Measurements from ENCODE around the gene ELAPOR1.

DNA sequence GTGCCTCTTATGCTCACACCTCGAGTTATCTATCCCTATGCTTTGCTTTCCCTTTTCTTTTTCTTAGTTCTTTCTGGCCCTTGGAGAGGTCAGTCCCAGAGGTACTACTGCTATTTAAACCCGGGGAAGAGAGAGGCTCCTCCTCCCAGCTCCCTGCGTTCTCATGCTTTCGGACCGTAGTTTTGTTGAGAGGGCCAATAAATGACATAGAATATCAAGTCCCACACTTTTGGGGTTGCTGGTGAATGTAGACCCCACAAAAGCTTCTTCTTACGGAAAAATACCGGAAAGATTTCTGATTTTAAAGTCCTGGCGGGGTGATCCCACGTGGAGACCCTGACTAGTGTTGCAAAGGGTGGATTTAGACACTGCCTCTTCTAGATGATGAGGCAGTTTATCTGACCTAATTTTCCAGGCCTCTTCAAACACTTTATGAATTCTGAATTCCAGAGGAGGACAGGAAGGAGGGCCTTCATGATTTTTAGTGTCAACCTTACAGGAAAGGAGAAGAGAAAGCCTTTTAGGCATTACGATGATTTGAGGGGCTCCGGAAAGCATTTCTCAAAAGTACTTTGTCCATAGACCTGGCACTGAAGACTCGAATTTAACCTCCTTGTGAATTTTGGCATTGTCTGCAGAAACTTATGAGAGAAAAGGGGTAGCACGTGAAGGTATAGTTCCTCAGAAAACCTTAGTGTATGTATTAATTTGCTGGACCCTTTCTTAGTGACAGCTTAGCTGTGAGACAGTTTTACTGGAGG, 22.7 kb upstream of the ELAPOR1 start:
- TF ChIP-seq POLR2AphosphoS5 (IDR thresholded peaks at IDR 0.05): no peak
- TF ChIP-seq, protein P1, sequence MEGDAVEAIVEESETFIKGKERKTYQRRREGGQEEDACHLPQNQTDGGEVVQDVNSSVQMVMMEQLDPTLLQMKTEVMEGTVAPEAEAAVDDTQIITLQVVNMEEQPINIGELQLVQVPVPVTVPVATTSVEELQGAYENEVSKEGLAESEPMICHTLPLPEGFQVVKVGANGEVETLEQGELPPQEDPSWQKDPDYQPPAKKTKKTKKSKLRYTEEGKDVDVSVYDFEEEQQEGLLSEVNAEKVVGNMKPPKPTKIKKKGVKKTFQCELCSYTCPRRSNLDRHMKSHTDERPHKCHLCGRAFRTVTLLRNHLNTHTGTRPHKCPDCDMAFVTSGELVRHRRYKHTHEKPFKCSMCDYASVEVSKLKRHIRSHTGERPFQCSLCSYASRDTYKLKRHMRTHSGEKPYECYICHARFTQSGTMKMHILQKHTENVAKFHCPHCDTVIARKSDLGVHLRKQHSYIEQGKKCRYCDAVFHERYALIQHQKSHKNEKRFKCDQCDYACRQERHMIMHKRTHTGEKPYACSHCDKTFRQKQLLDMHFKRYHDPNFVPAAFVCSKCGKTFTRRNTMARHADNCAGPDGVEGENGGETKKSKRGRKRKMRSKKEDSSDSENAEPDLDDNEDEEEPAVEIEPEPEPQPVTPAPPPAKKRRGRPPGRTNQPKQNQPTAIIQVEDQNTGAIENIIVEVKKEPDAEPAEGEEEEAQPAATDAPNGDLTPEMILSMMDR (IDR thresholded peaks at IDR 0.05): no peak

All from breast epithelium (tissue), 3 donors.